Stimulated activated naive B cell treated with anti-CD40 and anti-IgM and Interleukin-4, amounts not matched to agents 10 μg/mL and 1 μg/mL and 100 μg/mL, for 72 hours (primary cell): ENCODE data around the gene RBM34.
A peak's percentile ranks its signal among the peaks of the same experiment; 100 is the strongest.
"Not testable (repeated sequence)": the region's sequence is repeated elsewhere in the genome, so short reads cannot be mapped to it uniquely, and the experiment has no call there.

Source experiments
- ATAC-seq, 2 donors: fragments of 150-1000 bp; cut with Tn5 transposase; replicated peaks; 2 replicates each; pipeline ENCODE4 v1.10.0; 2021; ENCODE audit warnings: moderate library complexity in 1 of 2
- DNase-seq: peaks from one replicate; pipeline ENCODE4 v3.0.0; 2021
- H3K27ac Mint-ChIP-seq: one replicate; pipeline ENCODE4 v1.8.0; 2022; ENCODE audit warnings: mild to moderate bottlenecking, mixed read lengths
- H3K27me3 Mint-ChIP-seq, 2 donors: one replicate each; pipeline ENCODE4 v1.8.0; 2022; ENCODE audit warnings: mixed read lengths in 2 of 2
- H3K36me3 Mint-ChIP-seq, 2 donors: one replicate each; pipeline ENCODE4 v1.8.0; 2022; ENCODE audit warnings: mixed read lengths in 2 of 2, mild to moderate bottlenecking in 1 of 2
- H3K4me1 Mint-ChIP-seq, 2 donors: one replicate each; pipeline ENCODE4 v1.8.0; 2022; ENCODE audit warnings: mixed read lengths in 2 of 2, mild to moderate bottlenecking in 1 of 2
- H3K4me3 Mint-ChIP-seq, 2 donors: one replicate each; pipeline ENCODE4 v1.8.0; 2022; ENCODE audit warnings: mild to moderate bottlenecking in 2 of 2, mixed read lengths in 2 of 2, moderate library complexity in 1 of 2
- H3K9me3 Mint-ChIP-seq, 2 donors: one replicate each; pipeline ENCODE4 v1.8.0; 2022; ENCODE audit warnings: mixed read lengths in 2 of 2, mild to moderate bottlenecking in 1 of 2

RBM34 gene

GRCh38 chr1:235161685-235162327, 756 bp upstream of the RBM34 start:
- ATAC-seq (no peak), DNase-seq (no peak)
- Mint-ChIP-seq H3K4me1 (peaks cover 4 to 27% of the 10 kb centered on the region in 2 donors), H3K9me3 (peaks cover 0 to 2% of the 10 kb centered on the region in 2 donors), H3K27ac (peak overlapping the region; percentile 97), H3K27me3 (no peaks in the 10 kb centered on the region), H3K4me3 (peak overlapping the region; percentile 91 to 93), H3K36me3 (peaks cover 19 to 22% of the 10 kb centered on the region in 2 donors)

- H3K9me3 Mint-ChIP-seq, result peaks cover 0 to 2% of the 10 kb centered on the region in 2 donors
- H3K4me3 Mint-ChIP-seq, result peak overlapping the region; percentile 91 to 93
- peak overlapping the region; percentile 97 for H3K27ac Mint-ChIP-seq
- peaks cover 19 to 25% of the 10 kb centered on the region in 2 donors for H3K36me3 Mint-ChIP-seq
- peaks cover 4 to 27% of the 10 kb centered on the region in 2 donors for H3K4me1 Mint-ChIP-seq
- no peaks in the 10 kb centered on the region for H3K27me3 Mint-ChIP-seq
- ATAC-seq, result peak; percentile 70 to 72
- no peak for DNase-seq
Measured at GRCh38 chr1:235160383-235160956, 580 bp downstream of the RBM34 start.

GRCh38 chr1:235159930-235160329, 1.1 kb downstream of the RBM34 start:
- H3K27me3 Mint-ChIP-seq, H3K9me3 Mint-ChIP-seq, ATAC-seq, DNase-seq: not testable (repeated sequence)
- H3K4me1 Mint-ChIP-seq, result peaks cover 4 to 27% of the 10 kb centered on the region in 2 donors
- peak overlapping the region; percentile 91 to 93 for H3K4me3 Mint-ChIP-seq
- H3K36me3 Mint-ChIP-seq, result peaks cover 19 to 24% of the 10 kb centered on the region in 2 donors
- H3K27ac Mint-ChIP-seq, result peak overlapping the region; percentile 97

GRCh38 chr1:235159284-235159683, 1.8 kb downstream of the RBM34 start:
- not testable (repeated sequence) for H3K27me3 Mint-ChIP-seq, ATAC-seq, DNase-seq, H3K9me3 Mint-ChIP-seq
- peak overlapping the region; percentile 65 for H3K27ac Mint-ChIP-seq
- peaks cover 21 to 22% of the 10 kb centered on the region in 2 donors for H3K36me3 Mint-ChIP-seq
- H3K4me3 Mint-ChIP-seq, result peak overlapping the region in 1 of 2 donors; percentile 93
- peaks cover 4 to 29% of the 10 kb centered on the region in 2 donors for H3K4me1 Mint-ChIP-seq

- no peak for ATAC-seq
- H3K36me3 Mint-ChIP-seq, result peaks cover 23 to 26% of the 10 kb centered on the region in 2 donors
- no peaks in the 10 kb centered on the region for H3K9me3 Mint-ChIP-seq
- DNase-seq, result no peak
- peaks cover 4 to 35% of the 10 kb centered on the region in 2 donors for H3K4me1 Mint-ChIP-seq
- no peaks in the 10 kb centered on the region for H3K27me3 Mint-ChIP-seq
- H3K27ac Mint-ChIP-seq, result no peak overlapping the region
- peak overlapping the region in 1 of 2 donors; percentile 39 for H3K4me3 Mint-ChIP-seq
Measured at GRCh38 chr1:235158680-235159079, 2.4 kb downstream of the RBM34 start.

GRCh38 chr1:235157150-235157549, 3.9 kb downstream of the RBM34 start:
- H3K4me1 Mint-ChIP-seq, result peaks cover 4 to 33% of the 10 kb centered on the region in 2 donors
- H3K27me3 Mint-ChIP-seq, result no peaks in the 10 kb centered on the region
- no peak overlapping the region for H3K27ac Mint-ChIP-seq
- no peak overlapping the region for H3K4me3 Mint-ChIP-seq
- H3K36me3 Mint-ChIP-seq, result peaks cover 23 to 26% of the 10 kb centered on the region in 2 donors
- ATAC-seq (no peak), DNase-seq (no peak)
- H3K9me3 Mint-ChIP-seq, result no peaks in the 10 kb centered on the region

- no peak overlapping the region for H3K4me3 Mint-ChIP-seq
Measured at GRCh38 chr1:235156740-235157139, 4.3 kb downstream of the RBM34 start.

GRCh38 chr1:235156265-235156664, 4.8 kb downstream of the RBM34 start:
- Mint-ChIP-seq H3K27ac (no peak overlapping the region), H3K27me3 (no peaks in the 10 kb centered on the region)

More at GRCh38 chr1:235156740-235157139, 4.3 kb downstream of the RBM34 start:
- Mint-ChIP-seq H3K9me3 (no peaks in the 10 kb centered on the region), H3K27ac (no peak overlapping the region), H3K27me3 (no peaks in the 10 kb centered on the region), H3K4me1 (peaks cover 3 to 29% of the 10 kb centered on the region in 2 donors), H3K36me3 (peaks cover 23 to 26% of the 10 kb centered on the region in 2 donors)
- ATAC-seq (no peak), DNase-seq (no peak)

GRCh38 chr1:235152235-235152634, 8.8 kb downstream of the RBM34 start:
- Mint-ChIP-seq H3K9me3 (no peaks in the 10 kb centered on the region), H3K27me3 (no peaks in the 10 kb centered on the region), H3K27ac (no peak overlapping the region), H3K4me3 (no peak overlapping the region), H3K36me3 (peaks cover 31 to 38% of the 10 kb centered on the region in 2 donors), H3K4me1 (peaks cover 7 to 26% of the 10 kb centered on the region in 2 donors)
- no peak for ATAC-seq
- no peak for DNase-seq

More at GRCh38 chr1:235156265-235156664, 4.8 kb downstream of the RBM34 start:
- H3K9me3 Mint-ChIP-seq, result no peaks in the 10 kb centered on the region
- peaks cover 26 to 29% of the 10 kb centered on the region in 2 donors for H3K36me3 Mint-ChIP-seq
- H3K4me1 Mint-ChIP-seq, result peaks cover 2 to 27% of the 10 kb centered on the region in 2 donors
- ATAC-seq (no peak), DNase-seq (no peak)
- H3K4me3 Mint-ChIP-seq, result no peak overlapping the region

- Mint-ChIP-seq H3K4me3 (no peak overlapping the region), H3K9me3 (no peaks in the 10 kb centered on the region), H3K27ac (peak overlapping the region; percentile 16), H3K27me3 (no peaks in the 10 kb centered on the region), H3K4me1 (peaks cover 7 to 27% of the 10 kb centered on the region in 2 donors), H3K36me3 (peaks cover 32 to 45% of the 10 kb centered on the region in 2 donors)
- ATAC-seq, result no peak
- DNase-seq, result no peak
Measured at GRCh38 chr1:235151033-235151432, 10.0 kb downstream of the RBM34 start.

GRCh38 chr1:235149824-235150223, 11.2 kb downstream of the RBM34 start:
- no peak for DNase-seq
- no peak for ATAC-seq
- no peaks in the 10 kb centered on the region for H3K9me3 Mint-ChIP-seq
- H3K4me1 Mint-ChIP-seq, result peaks cover 9 to 38% of the 10 kb centered on the region in 2 donors
- peaks cover 35 to 51% of the 10 kb centered on the region in 2 donors for H3K36me3 Mint-ChIP-seq
- H3K27ac Mint-ChIP-seq, result no peak overlapping the region
- no peaks in the 10 kb centered on the region for H3K27me3 Mint-ChIP-seq
- no peak overlapping the region for H3K4me3 Mint-ChIP-seq

- H3K36me3 Mint-ChIP-seq, result peaks cover 29 to 48% of the 10 kb centered on the region in 2 donors
- H3K27ac Mint-ChIP-seq, result no peak overlapping the region
- no peaks in the 10 kb centered on the region for H3K27me3 Mint-ChIP-seq
Measured at GRCh38 chr1:235147269-235147668, 13.8 kb downstream of the RBM34 start.

GRCh38 chr1:235145639-235146038, 15.4 kb downstream of the RBM34 start:
- no peak for ATAC-seq
- Mint-ChIP-seq H3K27ac (no peak overlapping the region), H3K4me1 (peaks cover 5 to 20% of the 10 kb centered on the region in 2 donors), H3K4me3 (no peak overlapping the region), H3K36me3 (peaks cover 33 to 51% of the 10 kb centered on the region in 2 donors), H3K9me3 (no peaks in the 10 kb centered on the region), H3K27me3 (no peaks in the 10 kb centered on the region)
- DNase-seq, result no peak

More at GRCh38 chr1:235147269-235147668, 13.8 kb downstream of the RBM34 start:
- H3K4me1 Mint-ChIP-seq, result peaks cover 10 to 29% of the 10 kb centered on the region in 2 donors
- ATAC-seq, result no peak
- no peak for DNase-seq
- no peak overlapping the region for H3K4me3 Mint-ChIP-seq
- H3K9me3 Mint-ChIP-seq, result no peaks in the 10 kb centered on the region

- H3K4me3 Mint-ChIP-seq, result no peak overlapping the region
- DNase-seq, result no peak
- no peak for ATAC-seq
- H3K27me3 Mint-ChIP-seq, result no peaks in the 10 kb centered on the region
- peaks cover 41 to 58% of the 10 kb centered on the region in 2 donors for H3K36me3 Mint-ChIP-seq
- H3K4me1 Mint-ChIP-seq, result peaks cover 7 to 26% of the 10 kb centered on the region in 2 donors
- H3K9me3 Mint-ChIP-seq, result no peaks in the 10 kb centered on the region
- H3K27ac Mint-ChIP-seq, result no peak overlapping the region
Measured at GRCh38 chr1:235142991-235143390, 18.1 kb downstream of the RBM34 start.

GRCh38 chr1:235139315-235139714, 21.7 kb downstream of the RBM34 start:
- Mint-ChIP-seq H3K27me3 (no peaks in the 10 kb centered on the region), H3K36me3 (peaks cover 58 to 73% of the 10 kb centered on the region in 2 donors), H3K4me1 (peaks cover 5 to 14% of the 10 kb centered on the region in 2 donors), H3K4me3 (no peak overlapping the region), H3K27ac (peak overlapping the region; percentile 53), H3K9me3 (no peaks in the 10 kb centered on the region)
- DNase-seq (no peak), ATAC-seq (no peak)
